ENCODE results near the gene RPL18A. TPM values are rescaled to one million over a fixed set of nuclear protein-coding genes. Genes with fewer than 3 reads are reported as not detected.
"Not testable (repeated sequence)": the region's sequence is repeated elsewhere in the genome, so short reads cannot be mapped to it uniquely, and the experiment has no call there.

Gene RPL18A
- total RNA-seq, 1 experiment from 2014 or later = 1,595 TPM

DNA sequence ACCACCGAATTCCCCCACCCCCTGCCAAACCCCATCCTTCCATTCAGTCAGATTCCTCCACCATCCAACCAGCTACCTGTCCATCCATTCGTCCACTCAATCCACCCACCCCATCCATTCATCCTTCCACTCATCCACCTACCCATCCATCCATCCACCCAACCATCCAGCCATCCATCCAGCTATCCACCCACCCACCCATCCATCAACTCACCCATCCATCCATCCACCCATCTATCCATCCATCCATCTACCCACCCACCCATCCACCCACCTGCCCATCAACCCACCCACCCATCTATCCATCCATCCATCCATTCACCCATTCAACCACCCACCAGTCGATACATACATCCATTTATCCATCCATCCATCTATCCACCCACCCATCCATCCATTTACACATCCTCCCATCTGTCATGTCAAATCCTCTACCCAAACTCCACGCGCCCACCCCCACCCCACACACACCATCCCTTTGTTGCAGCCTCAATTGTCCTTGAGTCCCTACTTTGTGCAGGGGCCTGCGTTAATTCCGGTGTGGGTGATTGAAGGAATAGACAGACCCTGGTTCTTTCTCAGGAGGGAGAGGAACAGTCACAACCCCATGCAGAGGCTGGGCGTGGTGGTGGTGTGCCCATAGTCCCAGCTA, 6.7 kb downstream of the RPL18A start:
- DNase-seq (ENCODE audit: low read depth) = no peak

DNA sequence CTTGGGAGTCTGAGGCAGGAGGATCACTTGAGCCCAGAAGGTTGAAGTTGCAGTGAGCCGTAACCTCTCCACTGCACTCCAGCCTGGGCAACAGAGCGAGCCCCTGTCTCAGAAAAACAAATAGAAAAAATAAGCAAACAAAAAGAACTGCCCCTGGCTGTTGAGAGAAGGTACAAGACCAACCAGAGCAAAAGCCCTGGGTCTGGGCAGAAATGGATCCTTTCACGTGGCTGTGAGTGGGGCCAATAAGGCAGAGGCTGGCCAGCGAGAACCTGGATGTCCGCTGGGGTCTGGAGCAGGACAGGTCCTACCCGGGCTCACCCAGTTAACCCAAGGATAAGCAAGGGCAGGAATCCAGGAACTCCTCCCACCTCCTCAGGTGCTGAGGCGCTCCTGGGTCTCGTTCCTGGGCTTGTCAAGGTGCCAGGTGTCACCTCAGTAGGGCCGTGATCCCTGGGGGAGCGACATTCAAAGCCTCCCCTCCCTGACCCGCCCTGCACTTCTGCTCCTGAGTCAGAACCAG, 7.3 kb downstream of the RPL18A start:
- DNase-seq (ENCODE audit: low read depth) = no peak

DNA sequence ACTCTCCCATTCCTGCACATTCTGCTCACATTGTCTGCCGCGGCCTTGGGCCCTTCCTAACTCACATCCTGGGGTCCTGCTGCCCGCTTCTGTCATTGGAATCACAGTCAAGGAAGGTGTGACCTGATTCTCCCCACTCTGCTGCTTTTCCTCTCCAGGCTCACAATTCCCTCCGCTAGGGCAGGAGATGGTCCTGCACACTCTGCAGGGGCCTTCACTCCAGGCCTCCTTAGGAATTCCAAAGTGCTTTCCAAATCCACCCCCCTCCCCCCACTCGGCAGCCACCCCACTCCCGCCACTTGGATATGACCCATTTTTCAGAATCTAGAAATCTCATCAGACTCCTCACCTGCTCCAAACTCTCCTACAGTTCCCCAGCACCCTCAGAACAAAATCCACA, 9.0 kb downstream of the RPL18A start:
- no peak for DNase-seq (ENCODE audit: low read depth)

DNA sequence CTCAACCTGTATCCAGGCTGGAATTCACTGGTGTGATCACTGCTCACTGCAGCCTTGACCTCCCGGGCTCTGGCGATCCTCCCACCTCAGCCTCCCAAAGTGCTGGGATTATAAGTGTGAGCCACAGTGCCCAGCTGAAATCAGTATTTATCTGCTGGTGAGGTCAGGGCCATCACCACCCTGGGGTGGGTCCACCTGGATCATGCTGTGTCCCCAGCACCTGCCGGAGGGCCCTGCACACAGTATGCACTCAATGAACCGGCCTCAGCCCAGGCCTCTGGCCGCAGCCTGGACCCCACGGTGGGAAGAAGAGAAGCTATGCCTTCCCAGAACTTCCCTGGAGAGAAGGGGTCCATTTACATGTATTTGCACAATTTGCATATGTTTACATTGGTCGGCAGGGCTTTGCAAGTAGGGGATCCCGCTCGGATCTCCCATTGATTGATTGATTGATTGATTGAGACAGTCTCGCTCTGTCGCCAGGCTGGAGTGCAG, 9.5 kb downstream of the RPL18A start:
- DNase-seq (ENCODE audit: low read depth) = no peak

DNA sequence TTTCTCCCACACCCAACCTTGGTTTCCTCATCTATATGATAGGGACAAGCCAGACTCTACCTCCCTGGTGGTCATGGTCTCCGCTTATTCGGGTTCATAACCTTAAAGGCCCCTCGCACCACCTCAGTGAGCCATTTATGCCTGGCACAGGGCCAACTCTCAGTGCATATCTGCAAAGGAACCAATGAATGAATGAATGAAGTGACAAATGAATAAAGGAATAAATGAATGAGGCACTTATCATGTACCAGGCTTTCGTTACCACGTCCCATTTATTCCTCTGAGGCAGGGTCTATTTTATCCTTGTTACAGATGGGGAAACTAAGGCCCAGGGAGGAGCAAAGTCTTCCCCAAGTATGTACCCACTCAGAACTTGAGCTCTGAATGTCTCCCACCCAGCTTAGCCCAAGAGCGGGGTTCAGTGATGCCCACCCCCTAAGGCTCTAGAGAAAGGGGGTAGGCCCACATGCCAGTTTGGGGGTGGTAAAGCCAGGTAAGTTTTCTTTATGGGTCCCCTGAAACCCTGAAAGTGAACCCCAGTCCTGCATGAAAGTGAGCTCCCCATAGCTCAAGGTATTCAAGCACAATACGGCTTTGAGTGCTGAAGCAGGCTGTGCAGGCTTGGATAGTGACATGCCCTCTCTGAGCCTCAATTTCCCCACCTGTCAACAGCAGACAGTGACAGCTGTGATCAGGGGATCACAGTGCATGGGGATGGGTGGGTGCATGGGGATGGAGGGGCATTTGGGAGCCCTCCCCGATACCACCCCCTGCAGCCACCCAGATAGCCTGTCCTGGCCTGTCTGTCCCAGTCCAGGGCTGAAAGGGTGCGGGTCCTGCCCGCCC, 11.5 kb downstream of the RPL18A start:
- DNase-seq (ENCODE audit: low read depth) = no peak

DNA sequence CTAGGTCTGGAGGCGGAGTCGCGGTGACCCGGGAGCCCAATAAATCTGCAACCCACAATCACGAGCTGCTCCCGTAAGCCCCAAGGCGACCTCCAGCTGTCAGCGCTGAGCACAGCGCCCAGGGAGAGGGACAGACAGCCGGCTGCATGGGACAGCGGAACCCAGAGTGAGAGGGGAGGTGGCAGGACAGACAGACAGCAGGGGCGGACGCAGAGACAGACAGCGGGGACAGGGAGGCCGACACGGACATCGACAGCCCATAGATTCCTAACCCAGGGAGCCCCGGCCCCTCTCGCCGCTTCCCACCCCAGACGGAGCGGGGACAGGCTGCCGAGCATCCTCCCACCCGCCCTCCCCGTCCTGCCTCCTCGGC, 12.2 kb downstream of the RPL18A start, which contains the start of gene SLC5A5:
TSS of gene SLC5A5 (plus strand) at position 68 of the 373 bp plus-strand sequence. CDS start 375 bp downstream, outside the sequence.
- no peak for DNase-seq (ENCODE audit: low read depth)

DNA sequence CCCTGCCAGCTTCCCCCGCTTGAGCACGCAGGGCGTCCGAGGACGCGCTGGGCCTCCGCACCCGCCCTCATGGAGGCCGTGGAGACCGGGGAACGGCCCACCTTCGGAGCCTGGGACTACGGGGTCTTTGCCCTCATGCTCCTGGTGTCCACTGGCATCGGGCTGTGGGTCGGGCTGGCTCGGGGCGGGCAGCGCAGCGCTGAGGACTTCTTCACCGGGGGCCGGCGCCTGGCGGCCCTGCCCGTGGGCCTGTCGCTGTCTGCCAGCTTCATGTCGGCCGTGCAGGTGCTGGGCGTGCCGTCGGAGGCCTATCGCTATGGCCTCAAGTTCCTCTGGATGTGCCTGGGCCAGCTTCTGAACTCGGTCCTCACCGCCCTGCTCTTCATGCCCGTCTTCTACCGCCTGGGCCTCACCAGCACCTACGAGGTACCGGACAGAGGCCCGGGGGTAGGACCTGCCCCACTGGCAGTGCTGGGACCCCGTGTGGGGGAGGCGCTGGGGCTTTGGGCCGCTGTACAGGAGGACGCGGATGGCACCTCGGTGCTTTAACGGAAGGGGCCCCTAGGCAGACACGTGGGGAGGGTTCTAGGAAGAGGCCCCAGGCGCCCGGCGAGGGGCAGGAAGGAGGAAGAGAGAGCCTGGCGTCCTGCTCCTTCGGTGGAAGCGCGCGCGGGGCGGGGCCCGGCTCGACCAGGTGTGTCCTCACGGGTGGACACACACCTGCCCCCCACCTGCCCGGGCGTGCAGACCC, 12.7 kb downstream of the RPL18A start:
- DNase-seq (ENCODE audit: low read depth) = no peak

DNA sequence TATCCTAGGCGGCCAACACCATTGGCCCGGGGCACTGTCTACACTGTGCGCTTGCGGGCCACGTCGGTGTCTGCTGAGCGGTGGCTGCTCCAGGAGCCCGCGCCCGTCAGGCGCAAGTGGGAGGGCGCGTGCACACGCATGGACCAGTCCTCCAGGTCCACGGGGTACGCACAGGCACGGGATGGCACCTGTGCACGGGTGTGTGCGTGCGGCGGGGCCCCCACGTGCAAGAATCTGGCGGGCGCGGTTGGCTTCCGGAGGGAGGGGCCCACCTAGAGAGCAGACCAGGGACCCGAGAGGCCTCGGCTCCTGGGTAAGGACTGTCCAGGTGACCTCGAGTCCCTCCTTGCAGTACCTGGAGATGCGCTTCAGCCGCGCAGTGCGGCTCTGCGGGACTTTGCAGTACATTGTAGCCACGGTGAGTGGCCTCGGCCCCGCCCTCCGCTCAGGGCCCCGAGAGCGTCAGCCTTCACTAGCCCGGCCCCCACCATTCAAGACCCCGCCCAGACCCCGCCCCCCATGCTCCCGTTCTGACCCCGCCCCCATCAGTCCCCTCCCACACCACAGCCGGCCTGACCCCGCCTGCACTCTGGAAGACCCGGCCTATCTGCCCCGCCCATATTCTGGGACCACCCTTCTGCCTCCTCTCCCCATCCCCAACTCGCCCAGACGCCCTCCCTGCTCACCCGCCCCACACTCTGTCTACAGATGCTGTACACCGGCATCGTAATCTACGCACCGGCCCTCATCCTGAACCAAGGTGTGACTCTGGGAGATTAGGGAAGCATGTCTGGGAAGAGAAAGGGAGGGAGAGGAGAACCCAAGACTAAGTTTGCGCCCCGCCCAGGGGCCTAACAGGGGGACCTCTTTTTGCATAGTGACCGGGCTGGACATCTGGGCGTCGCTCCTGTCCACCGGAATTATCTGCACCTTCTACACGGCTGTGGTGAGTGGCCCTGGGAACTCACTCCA, 14.4 kb downstream of the RPL18A start:
- peak; percentile 72 for DNase-seq (ENCODE audit: low read depth)

DNA sequence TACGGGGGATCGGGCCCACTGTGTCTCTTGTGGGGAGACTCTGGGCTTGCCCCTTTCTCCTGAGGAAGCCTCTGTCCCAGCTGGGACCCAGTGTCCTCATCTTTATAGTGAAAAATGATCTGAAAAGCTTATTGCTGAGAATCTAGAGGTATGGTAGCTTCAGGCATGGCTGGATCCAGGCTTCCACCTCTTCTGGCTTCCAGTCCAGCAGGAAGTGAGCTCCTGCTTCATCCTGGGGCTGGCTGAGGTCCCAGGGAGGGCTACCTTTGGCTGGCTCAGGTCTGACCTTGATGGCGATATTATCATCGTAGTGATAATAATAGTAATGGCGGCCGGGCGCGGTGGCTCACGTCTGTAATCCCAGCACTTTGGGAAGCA, 15.0 kb downstream of the RPL18A start:
- no peak for DNase-seq (ENCODE audit: low read depth)

DNA sequence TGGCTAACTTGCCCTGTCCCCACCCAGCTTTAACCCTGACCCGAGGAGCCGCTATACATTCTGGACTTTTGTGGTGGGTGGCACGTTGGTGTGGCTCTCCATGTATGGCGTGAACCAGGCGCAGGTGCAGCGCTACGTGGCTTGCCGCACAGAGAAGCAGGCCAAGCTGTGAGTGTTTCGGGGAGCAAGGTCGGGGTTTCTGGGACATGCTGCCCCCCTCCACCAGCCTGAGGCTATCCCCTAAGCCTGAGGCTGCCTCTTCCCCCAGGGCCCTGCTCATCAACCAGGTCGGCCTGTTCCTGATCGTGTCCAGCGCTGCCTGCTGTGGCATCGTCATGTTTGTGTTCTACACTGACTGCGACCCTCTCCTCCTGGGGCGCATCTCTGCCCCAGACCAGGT, 18.0 kb downstream of the RPL18A start:
- DNase-seq (ENCODE audit: low read depth) = no peak

DNA sequence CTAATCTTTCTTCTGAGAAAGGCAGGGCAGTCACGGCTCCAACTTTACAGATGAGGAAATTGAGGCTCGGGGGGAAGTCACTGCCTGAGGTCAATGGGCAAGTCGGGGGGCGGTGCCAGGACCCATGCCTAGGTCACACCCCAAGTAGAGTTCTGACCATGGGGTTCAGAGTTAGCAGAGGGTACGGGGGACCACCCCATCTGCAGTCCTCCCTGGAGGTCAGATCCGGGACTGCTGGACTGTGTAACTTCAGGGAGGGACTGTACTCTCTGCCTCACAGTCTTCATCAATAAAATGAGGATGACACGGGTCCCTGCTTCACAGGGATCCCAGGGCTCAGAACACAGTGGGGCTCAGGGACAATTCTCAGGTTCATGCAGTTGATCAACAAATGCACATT, 19.8 kb downstream of the RPL18A start:
- no peak for DNase-seq (ENCODE audit: low read depth)

DNA sequence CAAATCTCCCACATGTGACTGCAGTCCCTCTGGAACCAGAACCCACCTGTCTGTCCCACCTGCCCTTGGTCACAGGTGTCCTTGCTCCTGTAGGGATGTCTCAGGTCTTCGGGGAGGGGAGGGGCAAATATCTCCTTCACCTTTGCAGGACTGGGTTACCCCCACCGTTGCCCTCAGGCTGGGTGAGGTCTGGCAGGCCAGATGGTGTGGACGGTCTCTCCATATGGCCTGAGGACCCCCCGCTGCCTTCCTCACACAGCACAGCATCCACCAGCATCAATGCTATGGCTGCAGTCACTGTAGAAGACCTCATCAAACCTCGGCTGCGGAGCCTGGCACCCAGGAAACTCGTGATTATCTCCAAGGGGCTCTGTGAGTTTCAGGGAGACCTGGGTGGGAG, 22.0 kb downstream of the RPL18A start:
- no peak for DNase-seq (ENCODE audit: low read depth)

DNA sequence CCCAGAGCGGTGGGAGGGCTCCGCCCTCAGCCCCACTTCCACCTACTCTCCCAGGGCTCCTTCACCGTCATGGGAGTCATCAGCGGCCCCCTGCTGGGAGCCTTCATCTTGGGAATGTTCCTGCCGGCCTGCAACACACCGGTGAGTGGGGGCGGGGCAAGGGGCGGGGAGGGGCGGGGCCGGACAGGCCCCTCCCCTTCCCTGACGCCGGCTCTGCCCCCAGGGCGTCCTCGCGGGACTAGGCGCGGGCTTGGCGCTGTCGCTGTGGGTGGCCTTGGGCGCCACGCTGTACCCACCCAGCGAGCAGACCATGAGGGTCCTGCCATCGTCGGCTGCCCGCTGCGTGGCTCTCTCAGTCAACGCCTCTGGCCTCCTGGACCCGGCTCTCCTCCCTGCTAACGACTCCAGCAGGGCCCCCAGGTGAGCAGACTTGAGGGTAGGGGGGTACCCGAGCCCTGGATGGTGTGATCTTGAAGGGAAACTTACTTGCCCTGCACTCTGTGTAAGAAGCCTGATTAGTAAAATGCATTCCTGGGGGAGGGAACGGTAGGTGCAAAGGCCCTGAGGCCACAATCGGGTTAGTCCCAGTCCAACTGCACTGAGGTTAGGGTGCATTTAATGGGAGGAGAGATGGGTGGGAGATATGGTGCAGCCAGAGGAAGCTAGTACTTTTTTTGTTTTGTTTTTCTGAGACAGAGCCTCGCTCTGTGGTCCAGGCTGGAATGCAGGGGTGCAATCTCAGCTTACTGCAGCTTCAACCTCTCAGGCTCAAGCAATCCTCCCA, 24.1 kb downstream of the RPL18A start:
- DNase-seq (ENCODE audit: low read depth) = no peak

DNA sequence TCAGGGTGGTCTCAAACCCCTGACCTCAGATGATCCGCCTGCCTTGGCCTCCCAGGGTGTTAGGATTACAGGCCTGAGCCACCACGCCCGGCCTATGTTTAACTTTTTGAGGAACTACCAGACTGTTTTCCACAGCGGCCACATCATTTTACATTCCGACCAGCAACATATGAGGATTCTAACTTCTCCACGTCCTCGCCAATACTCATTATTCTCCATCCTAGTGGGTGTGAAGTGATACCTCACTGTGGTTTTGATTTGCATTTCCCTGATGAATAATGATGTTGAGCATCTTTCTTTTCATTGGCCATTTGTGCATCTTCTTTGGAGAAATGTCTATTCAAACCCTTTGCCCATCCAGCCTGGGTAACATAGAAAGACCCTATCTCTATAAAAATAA, 26.8 kb downstream of the RPL18A start:
- no peak for DNase-seq (ENCODE audit: low read depth)

DNA sequence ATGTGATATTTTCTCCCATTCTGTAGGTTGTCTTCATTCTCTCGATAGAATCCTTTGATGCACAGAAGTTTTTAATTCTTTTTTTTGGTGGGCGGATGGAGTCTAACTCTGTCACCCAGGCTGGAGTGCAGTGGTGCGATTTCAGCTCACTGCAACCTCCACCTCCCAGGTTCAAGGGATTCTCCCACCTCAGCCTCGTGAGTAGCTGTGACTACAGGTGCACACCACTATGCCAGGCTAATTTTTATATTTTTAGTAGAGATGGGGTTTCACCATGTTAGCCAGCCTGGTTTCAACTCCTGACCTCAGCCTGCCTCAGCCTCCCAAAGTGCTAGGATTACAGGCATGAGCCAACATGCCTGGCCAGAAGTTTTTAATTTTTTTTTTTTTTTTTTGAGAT, 27.5 kb downstream of the RPL18A start:
- DNase-seq (ENCODE audit: low read depth) = not testable (repeated sequence)

DNA sequence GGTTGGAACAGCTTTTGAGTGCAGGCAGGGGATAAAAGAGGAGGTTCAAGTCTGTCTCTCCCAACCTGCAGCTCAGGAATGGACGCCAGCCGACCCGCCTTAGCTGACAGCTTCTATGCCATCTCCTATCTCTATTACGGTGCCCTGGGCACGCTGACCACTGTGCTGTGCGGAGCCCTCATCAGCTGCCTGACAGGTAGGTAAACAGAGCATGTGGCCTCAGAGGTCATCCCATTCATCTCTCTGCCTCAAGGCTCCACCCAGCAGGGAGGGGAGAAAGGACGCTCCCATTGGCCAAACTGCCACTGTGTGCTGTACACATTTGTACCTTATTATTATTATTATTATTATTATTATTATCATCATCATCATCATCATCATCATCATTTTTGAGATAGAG, 28.6 kb downstream of the RPL18A start:
- no peak for DNase-seq (ENCODE audit: low read depth)

DNA sequence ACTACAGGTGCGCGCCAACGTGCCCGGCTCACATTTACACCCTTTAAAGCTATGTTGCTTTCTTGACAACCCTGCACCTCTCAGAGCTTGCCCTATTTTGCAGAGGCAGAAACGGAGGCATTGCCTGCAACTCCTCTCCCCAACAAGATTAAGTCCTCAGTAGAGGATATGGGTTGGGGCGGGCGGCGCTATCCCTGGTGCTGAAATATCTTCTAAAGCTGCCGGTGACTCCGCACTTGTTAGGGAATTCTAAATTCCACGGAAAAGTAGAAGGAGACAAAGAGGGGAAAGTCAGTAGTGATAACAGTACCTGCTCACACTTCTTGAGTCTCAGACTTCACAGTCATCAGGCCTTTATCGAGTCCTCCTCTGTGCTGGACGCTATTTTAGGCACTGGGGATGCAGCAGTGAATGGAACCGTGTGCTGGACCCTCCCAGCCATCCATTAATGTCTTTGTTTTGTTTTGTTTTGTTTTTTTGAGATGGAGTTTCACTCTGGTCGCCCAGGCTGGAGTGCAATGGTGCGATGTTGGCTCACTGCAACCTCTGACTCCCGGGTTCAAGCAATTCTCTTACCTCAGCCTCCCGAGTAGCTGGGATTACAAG, 30.0 kb downstream of the RPL18A start:
- peak; percentile 51 for DNase-seq (ENCODE audit: low read depth)

DNA sequence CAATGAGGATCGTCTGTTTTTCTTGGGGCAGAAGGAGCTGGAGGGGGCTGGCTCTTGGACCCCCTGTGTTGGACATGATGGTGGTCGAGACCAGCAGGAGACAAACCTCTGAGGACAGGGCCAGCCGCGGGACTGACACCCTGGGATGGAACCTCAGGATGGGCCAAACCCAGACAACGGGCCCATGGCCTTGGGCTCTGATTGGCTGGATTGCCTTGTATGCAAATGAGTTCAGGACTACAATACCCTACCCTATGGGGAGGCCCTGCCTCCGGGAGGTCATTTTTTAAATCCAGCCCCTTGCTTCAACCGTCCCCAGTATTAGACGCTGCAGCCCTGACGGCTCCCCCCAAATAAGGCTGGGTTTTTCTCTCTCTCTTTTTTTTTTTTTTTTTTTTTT, 34.1 kb downstream of the RPL18A start:
- DNase-seq (ENCODE audit: low read depth) = no peak

DNA sequence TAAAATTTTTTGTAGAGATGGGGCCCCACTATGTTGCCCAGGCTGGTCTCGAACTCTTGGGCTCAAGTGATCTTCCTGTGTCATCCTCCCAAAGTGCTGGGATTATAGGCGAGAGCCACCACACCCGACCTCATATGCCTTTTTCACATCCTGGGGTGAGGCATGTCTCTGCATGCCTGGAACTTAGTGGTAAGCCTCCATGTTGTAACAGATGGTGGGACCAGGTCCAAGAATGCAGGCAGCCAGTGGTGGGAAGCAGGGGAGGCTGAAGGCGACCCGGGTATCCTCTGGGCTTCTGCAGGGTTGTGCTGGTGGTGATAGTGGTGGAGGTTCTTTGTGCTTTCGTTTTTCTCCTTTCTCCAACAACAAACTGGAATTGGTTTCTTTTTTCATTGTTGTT, 43.0 kb downstream of the RPL18A start:
- DNase-seq (ENCODE audit: low read depth) = peak; percentile 24

DNA sequence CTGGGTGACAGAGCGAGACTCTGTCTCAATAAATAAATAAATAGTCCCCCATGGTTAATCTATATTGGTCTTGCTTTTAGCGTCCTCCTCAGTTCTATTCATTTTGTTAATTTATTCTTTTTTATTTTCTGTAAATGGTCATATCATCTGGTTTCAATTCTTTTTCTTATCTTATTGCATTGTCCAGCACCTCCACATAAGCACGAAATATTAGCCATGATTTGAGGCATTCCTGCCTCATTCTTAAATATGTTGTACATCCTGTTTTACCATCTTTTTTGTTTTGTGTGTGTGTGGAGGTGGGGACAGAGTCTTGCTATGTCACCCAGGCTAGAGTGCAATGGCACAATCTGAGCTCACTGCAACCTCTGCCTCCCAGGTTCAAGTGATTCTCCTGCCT, 48.5 kb downstream of the RPL18A start:
- DNase-seq (ENCODE audit: low read depth) = no peak
